Lung (tissue), 12 donors: ENCODE measurements around the gene ZBTB46. TPM values are rescaled to one million over a fixed set of nuclear protein-coding genes. Genes with fewer than 3 reads are reported as not detected.

Experiments used
- ATAC-seq: fragments of 200-7000 bp; cut with Tn5 transposase; one replicate; pipeline ENCODE4 v1.9.1; 2020; ENCODE audit warnings: moderate number of reproducible peaks; ENCODE audit not compliant: insufficient read depth, low FRiP score
- DNase-seq, 3 donors: peaks; one replicate each; pipeline ENCODE4 v3.0.0-alpha.2; 2013 to 2017
- H3K27ac ChIP-seq, 2 donors: one replicate each; pipeline ENCODE4 v1.5.1; 2013; ENCODE audit warnings: mild to moderate bottlenecking in 2 of 2, moderate library complexity in 2 of 2, control low read depth in 1 of 2, inconsistent platforms in 1 of 2, low read depth in 1 of 2, low read length in 1 of 2
- H3K27me3 ChIP-seq, 3 donors: one replicate each; pipeline ENCODE4 v1.5.1; 2013; ENCODE audit warnings: low read length in 2 of 3; ENCODE audit not compliant: control insufficient read depth in 3 of 3, insufficient read depth in 3 of 3
- H3K36me3 ChIP-seq, 4 donors: one replicate each; pipeline ENCODE4 v1.5.1; 2013; ENCODE audit warnings: low read length in 4 of 4, mild to moderate bottlenecking in 1 of 4, moderate library complexity in 1 of 4; ENCODE audit not compliant: control insufficient read depth in 4 of 4, insufficient read depth in 4 of 4
- H3K4me1 ChIP-seq, 5 donors: one replicate each; pipeline ENCODE4 v1.5.1; 2013; ENCODE audit warnings: low read length in 5 of 5, mild to moderate bottlenecking in 2 of 5, moderate library complexity in 1 of 5; ENCODE audit not compliant: control insufficient read depth in 5 of 5, insufficient read depth in 5 of 5
- H3K4me3 ChIP-seq: one replicate; pipeline ENCODE4 v1.5.1; 2013; ENCODE audit warnings: mild to moderate bottlenecking, control low read depth, moderate library complexity
- H3K9ac ChIP-seq, 2 donors: one replicate each; pipeline ENCODE4 v1.5.1; 2013; ENCODE audit warnings: low read length in 2 of 2, control low read depth in 1 of 2; ENCODE audit not compliant: insufficient read depth in 1 of 2
- H3K9me3 ChIP-seq, 4 donors: one replicate each; pipeline ENCODE4 v1.5.1; 2013; ENCODE audit warnings: low read length in 3 of 4, mild to moderate bottlenecking in 1 of 4, moderate library complexity in 1 of 4; ENCODE audit not compliant: control insufficient read depth in 4 of 4, insufficient read depth in 3 of 4
- CTCF ChIP-seq: IDR thresholded peaks from 2 replicates; pipeline ENCODE4 v1.5.1; 2012; ENCODE audit warnings: mild to moderate bottlenecking; ENCODE audit errors: control extremely low read depth, extremely low read depth
- WGBS, 2 donors: extraction: QIAGEN DNeasy Blood & Tissue Kit; methylation state at CpG; one replicate each; pipeline ENCODE4 v1.1.7; 2013; 5-methylcytosine and 5-hydroxymethylcytosine counted together
- polyA plus RNA-seq, 2 donors: library from polyadenylated mRNA; stranded (reverse); fragments of 200-250 nt; gene quantifications; one replicate each; pipeline ENCODE4 v1.2.1, GENCODE V29; 2013
- total RNA-seq, 2 donors: library from RNA; depleted of rRNA in 1 of 2; stranded (reverse); fragments of >200 nt in 1 of 2; gene quantifications; one replicate each; pipeline ENCODE4 v1.2.1, GENCODE V29; 2014 to 2021
- donor health status: control.
- donor health status: control.
- donor health status: Bipolar disorder and iron deficiency.
- donor health status: healthy.
- donor health status: DM: yes; HTN: yes; CAD: no.

ZBTB46 gene
- total and polyA plus RNA-seq, 4 donors = 3.4 to 15.3 (median 7.6) TPM

GRCh38 chr20:63737695-63737944 is 93.4 kb downstream of the ZBTB46 start:
- Histone ChIP-seq H3K27me3 (no peaks in the 10 kb centered on the region), H3K9ac (no peak overlapping the region), H3K4me1 (peaks cover 0 to 22% (median 7%) of the 10 kb centered on the region in 5 donors), H3K36me3 (peaks cover 0 to 44% (median 14%) of the 10 kb centered on the region in 4 donors), H3K27ac (no peak overlapping the region), H3K4me3 (no peak overlapping the region), H3K9me3 (no peaks in the 10 kb centered on the region)
- ATAC-seq (no peak), DNase-seq (no peak)
- 0 to 15% methylated on average over 8 to 26 of the region's 26 CpGs for WGBS, 2 donors
- no peak for TF ChIP-seq CTCF

- Histone ChIP-seq H3K36me3 (peaks cover 0 to 39% (median 15%) of the 10 kb centered on the region in 4 donors), H3K4me1 (peaks cover 0 to 22% (median 7%) of the 10 kb centered on the region in 5 donors), H3K4me3 (no peak overlapping the region), H3K27ac (no peak overlapping the region), H3K27me3 (no peaks in the 10 kb centered on the region), H3K9me3 (no peaks in the 10 kb centered on the region), H3K9ac (no peak overlapping the region)
- TF ChIP-seq CTCF = no peak
- no peak for DNase-seq
- 33 to 51% methylated on average over 23 to 30 of the region's 30 CpGs for WGBS, 2 donors
- ATAC-seq = no peak
Observed at GRCh38 chr20:63736893-63737694, 94.0 kb downstream of the ZBTB46 start.

GRCh38 chr20:63735859-63736718 is 95.0 kb downstream of the ZBTB46 start, which contains the start of gene LIME1:
TSS of gene LIME1 (plus strand) at chr20:63736664. CDS start at chr20:63737550, 886 bp downstream.
- no peak for ATAC-seq

More at GRCh38 chr20:63735859-63736718, 95.0 kb downstream of the ZBTB46 start, which contains the start of gene LIME1:
- DNase-seq = no peak
- peaks cover 0 to 15% (median 2%) of the 10 kb centered on the region in 5 donors for H3K4me1 ChIP-seq
- H3K9ac ChIP-seq = no peak within 1 kb of the TSS
- H3K27ac ChIP-seq = no peak within 1 kb of the TSS
- no peaks in the 10 kb centered on the region for H3K9me3 ChIP-seq
- 69 to 81% methylated on average over 31 of the region's 31 CpGs for WGBS, 2 donors
- H3K27me3 ChIP-seq = no peaks in the 10 kb centered on the region
- H3K36me3 ChIP-seq = peaks cover 0 to 36% (median 10%) of the 10 kb centered on the region in 4 donors
- H3K4me3 ChIP-seq = no peak within 1 kb of the TSS
- no peak for TF ChIP-seq CTCF
